Effector memory CD8-positive, alpha-beta T cell (primary cell): ENCODE data around the gene MRPL42.

Source experiments
- ATAC-seq: fragments of 150-1000 bp; cut with Tn5 transposase; replicated peaks from 2 replicates; pipeline ENCODE4 v1.10.0; 2021; ENCODE audit warnings: mild to moderate bottlenecking, moderate library complexity
- DNase-seq, 3 experiments: peaks; one replicate each; pipeline ENCODE4 v3.0.0; 2021
- H3K27ac Mint-ChIP-seq, 2 donors: one replicate each; pipeline ENCODE4 v1.8.0; 2022; ENCODE audit warnings: mild to moderate bottlenecking in 2 of 2, mixed read lengths in 2 of 2, moderate library complexity in 2 of 2
- H3K27me3 Mint-ChIP-seq, 2 donors: one replicate each; pipeline ENCODE4 v1.8.0; 2022; ENCODE audit warnings: mixed read lengths in 2 of 2
- H3K36me3 Mint-ChIP-seq: one replicate; pipeline ENCODE4 v1.8.0; 2022; ENCODE audit warnings: mild to moderate bottlenecking, moderate library complexity, mixed read lengths; ENCODE audit not compliant: insufficient read depth
- H3K4me1 Mint-ChIP-seq, 2 donors: one replicate each; pipeline ENCODE4 v1.8.0; 2022; ENCODE audit warnings: low read depth in 2 of 2, mixed read lengths in 2 of 2
- H3K4me3 Mint-ChIP-seq, 2 donors: one replicate each; pipeline ENCODE4 v1.8.0; 2022; ENCODE audit warnings: mild to moderate bottlenecking in 2 of 2, mixed read lengths in 2 of 2, moderate library complexity in 2 of 2
- H3K9me3 Mint-ChIP-seq, 2 donors: one replicate each; pipeline ENCODE4 v1.8.0; 2022; ENCODE audit warnings: mixed read lengths in 2 of 2

MRPL42 gene

DNA sequence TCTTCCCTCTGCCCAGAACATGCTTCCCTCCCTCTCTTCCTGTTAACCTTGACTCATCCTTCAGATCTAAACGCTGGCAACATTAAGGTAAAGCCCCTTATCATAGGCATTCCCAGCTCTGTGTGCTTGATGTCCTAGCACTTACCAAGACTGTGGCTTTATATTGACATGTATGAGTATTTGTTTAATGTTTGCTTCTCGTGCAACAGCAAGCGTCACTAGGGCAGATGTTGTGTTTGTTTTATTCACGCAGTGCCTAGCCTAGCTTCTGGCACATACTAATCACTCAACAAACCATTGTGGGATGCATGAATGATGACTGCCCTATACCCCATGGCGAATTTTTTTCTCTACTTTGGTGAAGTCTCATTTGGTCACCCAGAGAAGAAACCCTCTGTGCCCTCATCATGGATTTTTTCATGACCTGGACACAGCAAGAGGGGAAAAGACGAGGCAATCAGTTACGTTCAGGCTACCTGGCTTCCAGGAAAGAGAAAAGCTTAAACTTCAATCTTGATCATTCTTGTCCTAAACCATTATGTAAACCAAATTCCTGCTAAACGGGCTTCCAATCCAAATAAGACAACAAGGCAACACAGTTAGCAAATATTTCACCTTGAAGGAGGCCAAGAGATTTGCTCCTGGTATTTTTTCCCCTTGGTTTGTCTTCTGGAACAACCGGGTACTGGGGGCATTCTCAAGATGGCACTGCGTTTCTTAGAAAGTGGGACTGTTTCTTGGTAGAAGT is 57.2 kb downstream of the MRPL42 start:
- DNase-seq (no peak), ATAC-seq (no peak)
- H3K27ac Mint-ChIP-seq: no peak overlapping the region
- H3K4me3 Mint-ChIP-seq: no peak overlapping the region
- no peaks in the 10 kb centered on the region for H3K36me3 Mint-ChIP-seq
- H3K4me1 Mint-ChIP-seq: peaks cover 4 to 8% of the 10 kb centered on the region in 2 donors
- H3K27me3 Mint-ChIP-seq: peaks cover 9 to 34% of the 10 kb centered on the region in 2 donors
- no peaks in the 10 kb centered on the region for H3K9me3 Mint-ChIP-seq

DNA sequence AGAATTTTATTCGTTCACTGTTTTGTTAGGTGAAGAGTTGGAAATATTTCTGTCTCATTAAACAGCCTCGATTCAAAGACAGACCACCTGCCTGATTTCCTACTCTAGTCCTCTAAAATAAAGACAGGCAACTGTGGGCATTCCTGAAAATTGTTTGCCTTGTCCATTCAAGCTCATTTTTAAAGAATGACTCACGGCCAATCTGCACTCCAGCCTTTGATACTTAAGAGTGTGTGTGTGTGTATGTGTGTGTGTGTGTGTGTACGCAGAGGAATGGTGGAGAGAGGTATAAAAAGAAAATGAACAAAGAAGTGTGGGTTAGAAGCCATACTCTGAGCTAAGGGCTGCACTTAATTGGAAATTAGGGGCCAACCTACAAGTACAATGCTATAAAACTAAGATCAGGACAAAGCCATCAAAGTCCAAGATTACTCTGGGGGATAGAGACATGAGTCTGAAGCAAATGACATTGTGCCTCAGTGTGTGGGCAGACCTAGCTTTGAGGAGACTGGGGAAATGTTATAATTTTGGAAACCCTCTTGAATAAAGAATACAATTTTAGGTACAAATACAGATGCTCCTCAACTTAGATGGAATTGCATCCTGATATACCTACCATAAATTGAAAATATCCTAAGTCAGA is 59.6 kb downstream of the MRPL42 start:
- DNase-seq (no peak), ATAC-seq (no peak)
- H3K4me1 Mint-ChIP-seq: peaks cover 5 to 10% of the 10 kb centered on the region in 2 donors
- no peaks in the 10 kb centered on the region for H3K9me3 Mint-ChIP-seq
- H3K4me3 Mint-ChIP-seq: no peak overlapping the region
- H3K27me3 Mint-ChIP-seq: peaks cover 12 to 41% of the 10 kb centered on the region in 2 donors
- no peaks in the 10 kb centered on the region for H3K36me3 Mint-ChIP-seq
- no peak overlapping the region for H3K27ac Mint-ChIP-seq

DNA sequence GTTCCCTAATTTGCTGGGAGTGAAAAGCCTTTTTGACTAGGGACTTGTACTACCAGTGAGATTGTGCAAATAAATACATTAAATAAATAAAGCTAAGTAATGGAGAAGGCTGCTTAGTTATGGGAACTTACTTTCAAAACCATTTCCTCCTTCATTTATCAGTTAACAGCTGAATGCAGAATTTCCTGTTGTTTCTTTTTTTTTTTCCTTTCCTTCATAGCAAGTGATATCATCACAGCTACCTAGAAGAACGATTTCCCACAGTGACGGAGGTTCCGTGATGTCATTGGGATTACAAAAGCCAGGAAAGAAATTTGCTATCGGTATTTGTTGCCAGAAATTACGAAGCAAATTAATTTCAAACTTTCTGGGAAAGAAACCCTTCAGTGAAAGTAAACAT is 63.0 kb downstream of the MRPL42 start:
- Mint-ChIP-seq H3K27me3 (peaks cover 6 to 40% of the 10 kb centered on the region in 2 donors), H3K4me1 (peaks cover 5 to 10% of the 10 kb centered on the region in 2 donors), H3K27ac (peak overlapping the region; percentile 38 to 52), H3K9me3 (no peaks in the 10 kb centered on the region), H3K36me3 (no peaks in the 10 kb centered on the region), H3K4me3 (peak overlapping the region in 1 of 2 donors; percentile 21)
- DNase-seq (no peak), ATAC-seq (no peak)

DNA sequence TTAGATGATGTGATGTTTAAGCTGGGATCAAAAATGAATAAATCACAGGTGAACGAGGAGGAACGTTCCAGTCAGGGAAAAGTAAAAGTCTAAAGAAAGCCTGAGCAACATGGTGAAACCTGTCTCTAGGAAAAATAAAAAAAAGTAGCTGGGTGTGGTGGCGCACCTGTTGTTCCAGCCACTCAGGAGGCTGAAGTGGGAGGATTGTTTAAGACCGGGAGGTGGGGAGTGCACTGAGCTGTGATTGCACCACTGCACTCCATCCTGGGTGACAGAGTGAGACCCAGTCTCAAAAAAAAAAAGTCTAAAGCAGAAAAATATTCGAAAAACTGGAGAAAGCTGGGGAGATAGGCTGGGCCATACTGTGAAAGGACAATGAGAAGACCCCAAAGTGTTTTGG is 66.0 kb downstream of the MRPL42 start:
- no peaks in the 10 kb centered on the region for H3K36me3 Mint-ChIP-seq
- peaks cover 6 to 11% of the 10 kb centered on the region in 2 donors for H3K27me3 Mint-ChIP-seq
- H3K27ac Mint-ChIP-seq: no peak overlapping the region
- DNase-seq: no peak
- no peaks in the 10 kb centered on the region for H3K9me3 Mint-ChIP-seq
- H3K4me3 Mint-ChIP-seq: no peak overlapping the region
- no peak for ATAC-seq
- peaks cover 5 to 8% of the 10 kb centered on the region in 2 donors for H3K4me1 Mint-ChIP-seq

DNA sequence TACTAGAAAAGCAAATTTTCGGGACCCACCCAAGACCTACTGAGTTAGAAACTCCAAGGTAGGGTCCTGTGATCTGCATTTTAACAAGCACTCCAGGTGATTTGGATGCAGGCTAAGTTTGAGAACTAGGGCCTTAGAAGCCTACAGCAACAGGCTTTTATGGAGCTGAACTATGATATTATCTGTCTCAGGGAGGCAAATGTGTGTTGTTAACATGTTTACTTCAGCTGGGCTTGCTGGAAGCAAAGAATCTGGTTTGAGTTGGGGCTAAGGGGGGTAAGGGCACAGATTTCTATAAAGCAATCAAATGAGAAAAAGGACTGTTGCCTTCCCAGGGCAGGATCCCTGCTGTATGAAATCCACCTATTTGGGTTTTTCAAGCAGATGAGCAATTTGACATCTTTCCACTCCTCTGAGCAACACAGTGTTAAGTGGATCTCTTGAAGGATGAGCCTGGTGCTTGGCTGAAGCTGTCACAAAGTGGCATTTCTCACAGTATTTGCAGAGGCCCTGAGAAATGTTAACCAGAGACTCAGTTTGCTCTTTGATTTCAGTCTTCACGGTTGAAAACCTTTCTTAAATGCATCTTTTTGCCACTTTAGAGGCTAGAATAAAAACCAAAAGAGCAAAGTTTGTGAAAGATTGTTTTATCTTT is 68.9 kb downstream of the MRPL42 start:
- Mint-ChIP-seq H3K9me3 (no peaks in the 10 kb centered on the region), H3K27me3 (no peaks in the 10 kb centered on the region), H3K4me1 (peaks cover 4 to 5% of the 10 kb centered on the region in 2 donors), H3K36me3 (no peaks in the 10 kb centered on the region), H3K4me3 (no peak overlapping the region), H3K27ac (peak overlapping the region in 1 of 2 donors; percentile 41)
- no peak for ATAC-seq
- no peak for DNase-seq

DNA sequence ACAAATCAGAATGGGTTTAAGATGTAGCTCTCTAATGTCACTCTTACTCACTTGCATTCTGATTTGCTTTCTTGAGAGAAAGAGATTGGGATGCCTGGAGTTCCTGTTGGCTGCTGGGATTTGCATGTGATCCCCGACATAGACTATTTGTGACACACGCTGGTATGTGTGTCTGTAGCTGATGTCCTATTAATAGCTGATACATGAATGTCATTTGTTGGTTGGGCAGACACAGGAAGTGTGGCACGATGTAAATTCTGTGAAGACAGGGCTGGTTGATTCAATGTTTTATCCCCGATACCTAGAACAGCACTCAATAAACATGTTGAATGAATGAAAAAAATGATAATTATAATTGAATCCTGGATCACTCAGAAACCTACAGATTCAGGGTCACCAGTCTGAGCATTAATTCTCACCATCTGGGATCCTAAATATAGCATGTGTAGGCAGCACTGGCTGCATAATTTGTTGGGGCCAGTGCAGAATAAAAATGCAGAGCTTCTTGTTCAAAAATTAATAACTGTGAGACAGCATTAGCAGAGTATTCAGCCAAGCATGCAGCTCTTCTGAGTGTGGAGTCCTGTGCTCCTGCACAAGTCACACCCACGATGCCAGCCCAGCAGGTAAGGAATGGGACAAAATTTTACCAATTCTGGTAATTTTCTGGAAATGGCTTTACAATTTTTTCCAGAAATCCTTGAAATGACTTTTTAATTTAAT is 69.6 kb downstream of the MRPL42 start:
- no peak for DNase-seq
- no peak overlapping the region for H3K4me3 Mint-ChIP-seq
- peak; percentile 27 for ATAC-seq
- no peaks in the 10 kb centered on the region for H3K9me3 Mint-ChIP-seq
- H3K4me1 Mint-ChIP-seq: peaks cover 5% of the 10 kb centered on the region in 2 donors
- H3K36me3 Mint-ChIP-seq: no peaks in the 10 kb centered on the region
- peak overlapping the region in 1 of 2 donors; percentile 41 for H3K27ac Mint-ChIP-seq
- no peaks in the 10 kb centered on the region for H3K27me3 Mint-ChIP-seq

DNA sequence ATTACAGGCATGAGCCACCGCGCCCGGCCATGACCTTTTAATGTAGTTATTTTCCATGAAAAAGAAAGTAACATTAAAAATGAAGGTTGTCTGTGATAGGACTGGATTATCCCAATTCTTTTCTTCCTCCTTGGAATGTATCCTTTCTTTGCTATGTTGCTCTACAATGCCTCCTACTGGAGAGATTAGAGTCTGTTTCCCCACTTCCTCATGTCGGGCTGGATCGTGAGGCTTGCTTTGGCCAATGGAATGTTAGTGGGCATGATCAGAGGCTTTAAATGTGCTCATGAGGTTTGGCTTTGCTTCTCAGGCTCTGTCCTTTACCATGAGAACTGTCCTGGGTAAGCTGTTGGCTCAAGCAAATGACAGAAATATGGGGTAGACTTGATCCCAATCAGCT is 70.5 kb downstream of the MRPL42 start:
- Mint-ChIP-seq H3K36me3 (no peaks in the 10 kb centered on the region), H3K27ac (no peak overlapping the region), H3K27me3 (no peaks in the 10 kb centered on the region), H3K4me3 (no peak overlapping the region), H3K4me1 (peaks cover 7 to 8% of the 10 kb centered on the region in 2 donors), H3K9me3 (no peaks in the 10 kb centered on the region)
- ATAC-seq (no peak), DNase-seq (no peak)

DNA sequence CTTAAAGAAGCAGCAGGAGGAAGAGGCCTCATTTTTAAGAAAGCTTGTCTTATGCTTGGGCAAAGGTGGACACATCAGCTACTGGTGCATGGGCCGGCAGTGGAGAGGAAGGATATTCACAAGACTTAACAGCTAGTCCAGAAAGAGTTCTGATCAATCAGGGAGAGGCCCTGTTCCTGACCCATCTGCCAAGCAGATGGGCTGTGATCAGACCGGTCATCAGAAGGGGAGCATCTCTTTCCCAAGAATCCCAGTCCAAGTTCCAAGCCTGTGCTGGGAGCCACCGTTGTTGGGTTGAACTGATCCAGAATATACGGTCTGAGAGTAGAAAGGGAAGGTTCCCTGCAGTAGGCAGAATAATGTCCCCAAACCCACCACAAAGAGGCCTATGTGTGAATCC is 72.5 kb downstream of the MRPL42 start:
- Mint-ChIP-seq H3K36me3 (no peaks in the 10 kb centered on the region), H3K4me3 (no peak overlapping the region)

DNA sequence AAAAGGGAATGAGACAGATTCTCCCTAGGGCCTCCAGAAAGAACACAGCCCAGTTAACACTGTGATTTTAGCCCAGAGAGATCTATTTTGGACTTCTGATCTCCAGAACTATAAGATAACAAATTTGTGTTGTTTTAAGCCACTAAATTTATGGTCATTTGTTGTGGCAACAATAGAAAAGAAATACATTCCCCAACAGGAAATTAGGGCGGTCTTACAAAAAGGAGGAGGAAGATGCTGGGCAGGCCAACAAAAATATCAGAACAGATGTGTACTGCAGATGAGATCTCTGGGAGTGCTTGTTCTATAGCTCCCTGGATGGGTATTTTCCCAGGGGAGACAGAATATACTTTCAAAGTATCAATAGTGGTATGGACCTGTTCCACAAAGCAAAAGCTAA is 73.2 kb downstream of the MRPL42 start:
- H3K4me1 Mint-ChIP-seq: peaks cover 7 to 8% of the 10 kb centered on the region in 2 donors
- no peak for ATAC-seq
- H3K27me3 Mint-ChIP-seq: no peaks in the 10 kb centered on the region
- DNase-seq: no peak
- H3K9me3 Mint-ChIP-seq: no peaks in the 10 kb centered on the region
- H3K36me3 Mint-ChIP-seq: no peaks in the 10 kb centered on the region
- H3K27ac Mint-ChIP-seq: peak overlapping the region; percentile 90 to 94
- H3K4me3 Mint-ChIP-seq: no peak overlapping the region

More for the DNA sequence above, 72.5 kb downstream of the MRPL42 start:
- no peak for ATAC-seq
- no peaks in the 10 kb centered on the region for H3K9me3 Mint-ChIP-seq
- H3K27me3 Mint-ChIP-seq: no peaks in the 10 kb centered on the region
- peaks cover 7 to 8% of the 10 kb centered on the region in 2 donors for H3K4me1 Mint-ChIP-seq
- no peak for DNase-seq
- peak overlapping the region; percentile 90 to 94 for H3K27ac Mint-ChIP-seq

DNA sequence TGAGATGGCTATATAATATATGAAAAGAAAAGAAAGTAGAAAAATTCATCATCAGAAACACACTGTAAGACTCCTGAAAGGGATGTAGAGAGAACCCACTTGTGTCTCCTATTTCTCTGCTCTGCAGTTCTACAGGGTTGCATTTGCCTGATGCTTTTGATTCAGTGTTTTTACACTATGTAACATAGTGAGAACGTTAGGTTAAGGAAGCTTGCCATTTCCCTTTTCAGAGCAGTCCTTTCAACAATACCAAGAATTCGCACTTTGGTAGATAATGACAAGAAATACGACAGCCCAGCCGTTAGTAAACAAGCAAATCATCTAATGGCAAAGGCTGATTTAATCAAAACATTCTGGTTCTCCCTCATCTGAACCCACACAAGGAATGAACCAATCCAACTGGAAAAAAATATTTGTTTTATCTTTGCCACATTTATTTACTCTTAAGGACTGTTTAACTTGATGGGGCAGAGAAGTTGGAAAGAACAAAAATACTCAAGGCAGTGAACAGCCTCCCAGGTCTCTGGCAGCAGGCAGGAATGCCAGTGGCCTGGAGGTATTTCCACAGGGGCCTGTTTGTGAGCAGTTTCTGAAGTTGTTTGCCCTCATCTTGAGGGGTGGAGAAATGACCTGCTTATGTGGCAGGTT is 74.4 kb downstream of the MRPL42 start:
- no peaks in the 10 kb centered on the region for H3K9me3 Mint-ChIP-seq
- H3K36me3 Mint-ChIP-seq: no peaks in the 10 kb centered on the region
- ATAC-seq (peak; percentile 22), DNase-seq (no peak)
- no peaks in the 10 kb centered on the region for H3K27me3 Mint-ChIP-seq
- H3K4me1 Mint-ChIP-seq: peaks cover 7 to 8% of the 10 kb centered on the region in 2 donors
- H3K4me3 Mint-ChIP-seq: peak overlapping the region; percentile 38 to 57
- peak overlapping the region; percentile 90 to 94 for H3K27ac Mint-ChIP-seq

DNA sequence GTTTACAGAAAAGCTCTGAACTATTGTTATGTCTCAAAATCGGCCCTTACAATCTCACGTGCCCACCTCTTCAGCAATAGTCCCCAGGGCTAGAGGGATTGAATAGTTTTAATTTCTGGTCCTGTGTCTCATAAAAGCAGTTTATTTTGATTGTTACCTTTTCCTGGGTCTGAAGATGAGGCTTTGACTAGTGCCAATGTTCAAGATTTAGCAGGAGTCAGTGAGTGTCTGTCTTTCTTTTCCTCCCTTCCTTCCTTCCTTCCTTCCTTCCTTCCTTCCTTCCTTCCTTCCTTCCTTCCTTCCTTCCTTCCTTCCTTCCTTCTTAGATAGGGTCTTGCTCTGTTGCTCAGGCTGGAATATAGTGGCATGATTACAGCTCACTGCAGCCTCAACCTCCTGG is 80.5 kb downstream of the MRPL42 start:
- no peaks in the 10 kb centered on the region for H3K36me3 Mint-ChIP-seq
- no peak for ATAC-seq
- H3K27me3 Mint-ChIP-seq: no peaks in the 10 kb centered on the region
- H3K4me3 Mint-ChIP-seq: no peak overlapping the region
- H3K9me3 Mint-ChIP-seq: no peaks in the 10 kb centered on the region
- H3K27ac Mint-ChIP-seq: no peak overlapping the region
- DNase-seq: no peak
- no peaks in the 10 kb centered on the region for H3K4me1 Mint-ChIP-seq

DNA sequence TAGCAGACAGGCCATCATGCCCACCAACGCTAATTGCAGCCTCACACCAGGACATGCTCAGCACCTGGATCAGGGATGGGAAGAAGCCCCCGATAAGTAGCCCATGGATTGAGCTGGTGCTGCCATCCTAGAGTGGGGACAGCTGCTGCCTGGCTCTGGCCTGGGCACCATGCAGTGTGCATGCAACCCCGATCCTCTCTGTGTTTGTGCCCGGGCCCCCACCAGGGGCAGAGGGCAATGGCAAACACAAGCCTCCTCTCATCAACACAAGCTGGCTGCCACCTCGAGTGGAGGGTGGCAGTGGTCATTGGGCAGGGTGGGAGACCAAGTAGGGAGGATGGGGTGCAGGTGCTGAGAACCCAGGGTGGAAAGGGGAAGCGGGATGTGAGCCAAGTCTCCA is 81.9 kb downstream of the MRPL42 start:
- Mint-ChIP-seq H3K4me3 (no peak overlapping the region), H3K27ac (no peak overlapping the region), H3K9me3 (no peaks in the 10 kb centered on the region), H3K4me1 (no peaks in the 10 kb centered on the region), H3K36me3 (no peaks in the 10 kb centered on the region), H3K27me3 (no peaks in the 10 kb centered on the region)
- DNase-seq (no peak), ATAC-seq (no peak)
